Measurements from ENCODE around the gene CSF2RB. TPM values are rescaled to one million over a fixed set of nuclear protein-coding genes. Genes with fewer than 3 reads are reported as not detected.

The CSF2RB gene
- total RNA-seq, 1 experiment from 2014 or later = 0.07 TPM

- Mint-ChIP-seq H3K9me3 (no peaks in the 10 kb centered on the region), H3K4me1 (peaks cover 2% of the 10 kb centered on the region; the same call in 1 of the 2 replicates), H3K27me3 (ENCODE audit: low read depth) (no peaks in the 10 kb centered on the region; the same call in 1 of the 2 replicates), H3K36me3 (no peaks in the 10 kb centered on the region), H3K27ac (no peak overlapping the region), H3K4me3 (no peak overlapping the region)
- no peak for DNase-seq (ENCODE audit: low spot score)
- TF ChIP-seq, protein P1, sequence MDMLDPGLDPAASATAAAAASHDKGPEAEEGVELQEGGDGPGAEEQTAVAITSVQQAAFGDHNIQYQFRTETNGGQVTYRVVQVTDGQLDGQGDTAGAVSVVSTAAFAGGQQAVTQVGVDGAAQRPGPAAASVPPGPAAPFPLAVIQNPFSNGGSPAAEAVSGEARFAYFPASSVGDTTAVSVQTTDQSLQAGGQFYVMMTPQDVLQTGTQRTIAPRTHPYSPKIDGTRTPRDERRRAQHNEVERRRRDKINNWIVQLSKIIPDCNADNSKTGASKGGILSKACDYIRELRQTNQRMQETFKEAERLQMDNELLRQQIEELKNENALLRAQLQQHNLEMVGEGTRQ (CRISPR knock-in tag; IDR thresholded peaks at IDR 0.05) = no peak
- no peak for TF ChIP-seq JAZF1 (CRISPR knock-in tag; IDR thresholded peaks at IDR 0.05)
- TF ChIP-seq E2F1 (CRISPR knock-in tag; IDR thresholded peaks at IDR 0.05) = no peak
- TF ChIP-seq, protein P2, sequence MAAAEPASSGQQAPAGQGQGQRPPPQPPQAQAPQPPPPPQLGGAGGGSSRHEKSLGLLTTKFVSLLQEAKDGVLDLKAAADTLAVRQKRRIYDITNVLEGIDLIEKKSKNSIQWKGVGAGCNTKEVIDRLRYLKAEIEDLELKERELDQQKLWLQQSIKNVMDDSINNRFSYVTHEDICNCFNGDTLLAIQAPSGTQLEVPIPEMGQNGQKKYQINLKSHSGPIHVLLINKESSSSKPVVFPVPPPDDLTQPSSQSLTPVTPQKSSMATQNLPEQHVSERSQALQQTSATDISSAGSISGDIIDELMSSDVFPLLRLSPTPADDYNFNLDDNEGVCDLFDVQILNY (CRISPR knock-in tag; IDR thresholded peaks at IDR 0.05) = no peak
- no peak for TF ChIP-seq ARID4B (CRISPR knock-in tag; IDR thresholded peaks at IDR 0.05; ENCODE audit: borderline replicate concordance)
- TF ChIP-seq FOXJ3 (CRISPR knock-in tag; IDR thresholded peaks at IDR 0.05; ENCODE audit: borderline replicate concordance) = no peak
- no peak for TF ChIP-seq ETV6 (CRISPR knock-in tag; IDR thresholded peaks at IDR 0.05)
- TF ChIP-seq SOX15 (CRISPR knock-in tag; IDR thresholded peaks at IDR 0.05) = no peak
- TF ChIP-seq ZNF317 (CRISPR knock-in tag; IDR thresholded peaks at IDR 0.05; ENCODE audit: borderline replicate concordance, low read depth) = no peak
- TF ChIP-seq, protein P3, sequence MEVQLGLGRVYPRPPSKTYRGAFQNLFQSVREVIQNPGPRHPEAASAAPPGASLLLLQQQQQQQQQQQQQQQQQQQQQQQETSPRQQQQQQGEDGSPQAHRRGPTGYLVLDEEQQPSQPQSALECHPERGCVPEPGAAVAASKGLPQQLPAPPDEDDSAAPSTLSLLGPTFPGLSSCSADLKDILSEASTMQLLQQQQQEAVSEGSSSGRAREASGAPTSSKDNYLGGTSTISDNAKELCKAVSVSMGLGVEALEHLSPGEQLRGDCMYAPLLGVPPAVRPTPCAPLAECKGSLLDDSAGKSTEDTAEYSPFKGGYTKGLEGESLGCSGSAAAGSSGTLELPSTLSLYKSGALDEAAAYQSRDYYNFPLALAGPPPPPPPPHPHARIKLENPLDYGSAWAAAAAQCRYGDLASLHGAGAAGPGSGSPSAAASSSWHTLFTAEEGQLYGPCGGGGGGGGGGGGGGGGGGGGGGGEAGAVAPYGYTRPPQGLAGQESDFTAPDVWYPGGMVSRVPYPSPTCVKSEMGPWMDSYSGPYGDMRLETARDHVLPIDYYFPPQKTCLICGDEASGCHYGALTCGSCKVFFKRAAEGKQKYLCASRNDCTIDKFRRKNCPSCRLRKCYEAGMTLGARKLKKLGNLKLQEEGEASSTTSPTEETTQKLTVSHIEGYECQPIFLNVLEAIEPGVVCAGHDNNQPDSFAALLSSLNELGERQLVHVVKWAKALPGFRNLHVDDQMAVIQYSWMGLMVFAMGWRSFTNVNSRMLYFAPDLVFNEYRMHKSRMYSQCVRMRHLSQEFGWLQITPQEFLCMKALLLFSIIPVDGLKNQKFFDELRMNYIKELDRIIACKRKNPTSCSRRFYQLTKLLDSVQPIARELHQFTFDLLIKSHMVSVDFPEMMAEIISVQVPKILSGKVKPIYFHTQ (CRISPR knock-in tag; IDR thresholded peaks at IDR 0.05) = no peak
- POLR2A ChIA-PET = interaction anchor here (1.4 kb wide), 1 partner anchor 14 kb away, joined by 3 read pairs; no protein-coding TSS in a partner anchor
- ATAC-seq = no peak
- CTCF ChIA-PET = interaction anchor here (0.9 to 2.5 kb wide), 3 partner anchors 48 to 74 kb away, joined by 3 to 10 read pairs (median 7); no protein-coding TSS in a partner anchor
Measured at GRCh38 chr22:36929621-36930020, 16.2 kb downstream of the CSF2RB start.

DNA sequence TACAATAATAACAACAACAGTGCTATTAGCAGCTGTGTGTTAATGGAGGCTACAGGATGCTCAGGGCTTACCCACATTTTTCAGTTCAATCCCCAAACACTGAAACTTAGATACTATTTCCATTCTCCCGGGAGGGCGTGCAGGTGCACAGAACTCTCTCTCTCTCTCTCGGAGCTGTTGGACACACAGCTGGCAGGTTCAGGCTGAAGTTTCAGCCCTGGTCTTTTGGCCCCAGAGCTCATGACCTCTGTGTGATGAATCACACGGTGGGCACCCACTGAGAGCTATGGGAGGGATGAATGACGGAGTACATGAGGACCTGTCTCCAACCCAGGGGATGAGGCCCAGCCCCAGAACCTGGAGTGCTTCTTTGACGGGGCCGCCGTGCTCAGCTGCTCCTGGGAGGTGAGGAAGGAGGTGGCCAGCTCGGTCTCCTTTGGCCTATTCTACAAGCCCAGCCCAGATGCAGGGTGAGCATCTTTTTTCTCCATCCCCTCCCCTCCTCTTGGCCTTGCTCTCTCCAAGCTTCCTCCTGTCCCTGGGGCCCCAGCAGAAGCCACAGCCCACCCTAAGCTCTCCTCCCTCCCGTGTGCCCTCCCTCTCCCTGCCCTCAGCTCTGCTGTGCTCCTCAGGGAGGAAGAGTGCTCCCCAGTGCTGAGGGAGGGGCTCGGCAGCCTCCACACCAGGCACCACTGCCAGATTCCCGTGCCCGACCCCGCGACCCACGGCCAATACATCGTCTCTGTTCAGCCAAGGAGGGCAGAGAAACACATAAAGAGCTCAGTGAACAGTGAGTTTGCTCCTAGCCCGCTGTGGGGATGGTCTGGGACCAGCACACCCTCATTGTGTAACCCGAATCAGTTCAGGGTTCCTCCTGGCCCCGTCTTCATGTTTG lies 16.9 kb downstream of the CSF2RB start:
- Mint-ChIP-seq H3K36me3 (no peaks in the 10 kb centered on the region), H3K4me1 (peaks cover 2% of the 10 kb centered on the region; the same call in 1 of the 2 replicates), H3K27me3 (ENCODE audit: low read depth) (no peaks in the 10 kb centered on the region; the same call in 1 of the 2 replicates), H3K27ac (no peak overlapping the region), H3K9me3 (no peaks in the 10 kb centered on the region), H3K4me3 (no peak overlapping the region)
- DNase-seq (ENCODE audit: low spot score) (no peak), ATAC-seq (no peak)
- ChIA-PET CTCF (interaction anchor here (0.9 to 2.5 kb wide), 2 partner anchors 47 to 57 kb away, joined by 3 to 10 read pairs; no protein-coding TSS in a partner anchor), POLR2A (interaction anchor here (1.4 kb wide), 1 partner anchor 13 kb away, joined by 3 read pairs; no protein-coding TSS in a partner anchor)
- TF ChIP-seq ZNF263 (CRISPR knock-in tag; IDR thresholded peaks at IDR 0.05; ENCODE audit: low read depth) (peak; percentile 87; the same call in 1 of the 2 replicates), FOXK1 (CRISPR knock-in tag; IDR thresholded peaks at IDR 0.05) (no peak)
